Colonic mucosa (tissue), 4 donors: ENCODE data around the gene KRT26. TPM values are rescaled to one million over a fixed set of nuclear protein-coding genes. Genes with fewer than 3 reads are reported as not detected.

Experiments
- DNase-seq: peaks from one replicate; pipeline ENCODE4 v3.0.0-alpha.2; 2020
- H3K27ac ChIP-seq: fragments of 200-600 bp; one replicate; pipeline ENCODE4 v1.8.0; 2021
- H3K27me3 ChIP-seq: fragments of 200-600 bp; one replicate; pipeline ENCODE4 v1.8.0; 2021
- H3K36me3 ChIP-seq: fragments of 200-600 bp; one replicate; pipeline ENCODE4 v1.8.0; 2021
- H3K4me1 ChIP-seq: fragments of 200-600 bp; one replicate; pipeline ENCODE4 v1.8.0; 2021; ENCODE audit warnings: mild to moderate bottlenecking
- H3K4me3 ChIP-seq: fragments of 200-600 bp; one replicate; pipeline ENCODE4 v1.8.0; 2021
- H3K9ac ChIP-seq, 2 donors: one replicate each; pipeline ENCODE4 v1.7.0; 2013; ENCODE audit warnings: control low read depth in 2 of 2, low read depth in 2 of 2, low read length in 2 of 2
- H3K9me3 ChIP-seq: fragments of 200-600 bp; one replicate; pipeline ENCODE4 v1.8.0; 2021
- intact Hi-C: fragments of 100-400 bp; cut with DNase I; formaldehyde crosslinking; loops from one replicate; pipeline ENCODE4 v1.14.1; 2022
- total RNA-seq, 2 donors: library from RNA; stranded (reverse); fragmentation: NEBNext Ultra II Directional in 1 of 2; extraction: Animal tissue kit (Norgen Biotek cat#: 25700) in 1 of 2; gene quantifications; one replicate each; pipeline ENCODE4 v1.2.1, GENCODE V29; 2021
- TF ChIP-seq, protein P1 (sequence below): fragments of 200-600 bp; IDR thresholded peaks from one replicate; pipeline ENCODE4 v1.8.0; 2022; ENCODE audit warnings: antibody characterized with exemption, mild to moderate bottlenecking
- donor health status: healthy.
- donor health status: DM: no; HTN: no; CAD: no.
- donor health status: DM: no; HTN: no; CAD: no.

The KRT26 gene
- total RNA-seq, 2 donors from 2014 or later = not detected

DNA sequence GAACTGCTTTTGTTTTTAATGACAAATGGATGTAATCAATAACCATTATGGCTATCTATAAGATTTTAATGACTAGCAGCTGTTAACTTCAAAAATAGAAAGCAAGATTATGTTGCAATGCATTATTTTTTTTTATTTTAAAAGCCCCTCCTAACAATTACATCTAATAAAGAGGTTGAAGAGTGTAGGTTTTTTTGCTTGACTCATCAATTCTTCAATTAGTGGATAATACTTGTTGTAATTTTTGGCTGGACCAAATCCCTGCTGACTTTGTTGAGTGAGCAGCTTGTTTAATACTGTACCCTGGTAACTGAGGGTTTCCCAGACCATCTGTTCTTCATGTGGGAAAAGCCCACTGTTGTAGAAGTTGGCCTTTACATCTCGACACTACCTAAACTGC, 41.0 kb downstream of the KRT26 start:
- TF ChIP-seq, protein P1, sequence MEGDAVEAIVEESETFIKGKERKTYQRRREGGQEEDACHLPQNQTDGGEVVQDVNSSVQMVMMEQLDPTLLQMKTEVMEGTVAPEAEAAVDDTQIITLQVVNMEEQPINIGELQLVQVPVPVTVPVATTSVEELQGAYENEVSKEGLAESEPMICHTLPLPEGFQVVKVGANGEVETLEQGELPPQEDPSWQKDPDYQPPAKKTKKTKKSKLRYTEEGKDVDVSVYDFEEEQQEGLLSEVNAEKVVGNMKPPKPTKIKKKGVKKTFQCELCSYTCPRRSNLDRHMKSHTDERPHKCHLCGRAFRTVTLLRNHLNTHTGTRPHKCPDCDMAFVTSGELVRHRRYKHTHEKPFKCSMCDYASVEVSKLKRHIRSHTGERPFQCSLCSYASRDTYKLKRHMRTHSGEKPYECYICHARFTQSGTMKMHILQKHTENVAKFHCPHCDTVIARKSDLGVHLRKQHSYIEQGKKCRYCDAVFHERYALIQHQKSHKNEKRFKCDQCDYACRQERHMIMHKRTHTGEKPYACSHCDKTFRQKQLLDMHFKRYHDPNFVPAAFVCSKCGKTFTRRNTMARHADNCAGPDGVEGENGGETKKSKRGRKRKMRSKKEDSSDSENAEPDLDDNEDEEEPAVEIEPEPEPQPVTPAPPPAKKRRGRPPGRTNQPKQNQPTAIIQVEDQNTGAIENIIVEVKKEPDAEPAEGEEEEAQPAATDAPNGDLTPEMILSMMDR = no peak
- Histone ChIP-seq H3K9ac (no peak overlapping the region), H3K4me3 (no peak overlapping the region), H3K4me1 (no peaks in the 10 kb centered on the region), H3K9me3 (no peaks in the 10 kb centered on the region), H3K36me3 (no peaks in the 10 kb centered on the region), H3K27me3 (no peaks in the 10 kb centered on the region), H3K27ac (no peak overlapping the region)
- intact Hi-C loops = no loop called here
- DNase-seq = no peak

DNA sequence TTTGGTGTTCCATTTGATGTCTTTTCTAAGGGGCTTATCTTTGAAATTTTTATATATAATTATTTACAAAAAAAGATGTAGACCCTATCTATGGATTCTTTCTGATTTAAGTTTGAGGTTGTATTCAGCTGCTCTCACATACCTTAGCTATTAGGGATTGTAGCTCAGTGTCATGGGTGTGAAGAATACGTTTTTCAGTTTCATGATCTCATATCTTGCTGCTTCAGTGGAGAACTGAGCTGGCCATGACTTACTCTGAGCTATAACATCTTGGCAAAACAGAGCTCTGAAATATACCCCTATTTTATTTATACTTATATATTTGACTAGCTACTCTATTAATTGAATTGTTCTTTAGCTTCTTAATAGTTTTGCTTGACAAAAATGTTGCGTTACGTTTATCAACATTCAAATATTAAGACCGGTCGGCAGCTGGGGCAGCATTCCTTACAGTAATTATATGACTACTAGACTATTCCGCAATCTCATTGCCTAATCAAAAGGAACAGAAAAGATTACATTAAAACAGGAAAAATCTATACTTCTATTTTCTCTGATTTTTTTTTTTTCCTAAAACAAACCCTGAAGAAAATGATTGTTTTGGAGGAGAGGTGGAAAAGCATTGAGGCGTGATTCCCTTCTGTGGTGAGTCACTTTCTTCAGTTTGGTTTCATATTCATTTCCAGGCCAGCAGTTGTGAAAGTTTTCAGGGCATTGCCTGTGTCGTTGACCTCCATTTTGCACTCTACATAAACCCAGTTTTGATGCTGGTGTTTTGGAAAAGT, 44.4 kb downstream of the KRT26 start:
- Histone ChIP-seq H3K9ac (no peak overlapping the region), H3K36me3 (no peaks in the 10 kb centered on the region), H3K4me1 (no peaks in the 10 kb centered on the region), H3K27me3 (no peaks in the 10 kb centered on the region), H3K9me3 (no peaks in the 10 kb centered on the region), H3K4me3 (no peak overlapping the region), H3K27ac (no peak overlapping the region)
- intact Hi-C loops = loop anchor here (10.0 kb wide), 1 partner anchor 103 kb away; no protein-coding TSS in a partner anchor
- TF ChIP-seq, protein P1 = no peak
- DNase-seq = no peak

DNA sequence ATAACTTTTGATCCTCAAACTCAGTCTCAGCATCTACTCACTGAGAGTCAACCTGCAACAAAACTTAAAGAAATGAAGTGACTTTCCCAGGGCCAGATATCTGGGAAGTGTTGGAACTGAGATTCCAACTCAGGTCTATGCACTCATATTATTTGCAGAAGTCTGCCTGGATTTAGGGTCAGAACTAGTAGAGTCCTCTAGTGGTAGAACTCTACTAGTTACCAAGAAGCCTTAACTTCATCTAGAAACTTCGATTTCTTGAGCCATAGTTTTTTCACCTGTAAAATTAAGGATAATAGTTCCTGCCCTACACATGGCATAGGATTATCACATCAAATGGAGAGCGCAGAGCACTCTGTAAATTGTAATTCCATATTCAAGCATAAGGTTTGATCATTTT, 45.1 kb downstream of the KRT26 start:
- TF ChIP-seq, protein P1 = no peak
- Histone ChIP-seq H3K4me3 (no peak overlapping the region), H3K9ac (no peak overlapping the region), H3K4me1 (no peaks in the 10 kb centered on the region), H3K36me3 (no peaks in the 10 kb centered on the region), H3K27me3 (no peaks in the 10 kb centered on the region), H3K9me3 (no peaks in the 10 kb centered on the region), H3K27ac (no peak overlapping the region)
- DNase-seq = no peak
- intact Hi-C loops = loop anchor here (10.0 kb wide), 1 partner anchor 102 kb away; no protein-coding TSS in a partner anchor

DNA sequence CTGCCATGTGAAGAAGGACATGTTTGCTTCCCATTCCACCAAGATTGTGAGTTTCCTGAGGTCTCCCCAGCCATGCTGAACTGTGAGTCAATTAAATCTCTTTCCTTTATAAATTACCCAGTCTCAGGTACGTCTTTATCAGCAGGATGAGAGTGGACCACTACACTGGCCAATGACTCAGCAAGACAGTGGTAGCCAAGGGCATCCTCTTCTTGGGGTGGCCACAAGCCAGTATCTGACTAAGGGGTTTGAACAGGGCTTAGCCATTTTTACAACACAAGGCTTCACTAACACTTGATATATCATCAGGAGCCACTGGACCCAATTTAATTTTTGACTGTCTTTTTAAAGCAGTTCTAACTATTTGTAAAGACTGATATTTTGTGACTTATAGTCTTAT, 47.3 kb downstream of the KRT26 start:
- intact Hi-C loops = loop anchor here (10.0 kb wide), 1 partner anchor 100 kb away; no protein-coding TSS in a partner anchor
- H3K4me3 ChIP-seq = no peak overlapping the region
- no peak for DNase-seq
- no peaks in the 10 kb centered on the region for H3K27me3 ChIP-seq
- no peak overlapping the region for H3K27ac ChIP-seq
- H3K4me1 ChIP-seq = no peaks in the 10 kb centered on the region
- no peaks in the 10 kb centered on the region for H3K9me3 ChIP-seq
- TF ChIP-seq, protein P1 = no peak
- H3K9ac ChIP-seq = no peak overlapping the region
- H3K36me3 ChIP-seq = no peaks in the 10 kb centered on the region

DNA sequence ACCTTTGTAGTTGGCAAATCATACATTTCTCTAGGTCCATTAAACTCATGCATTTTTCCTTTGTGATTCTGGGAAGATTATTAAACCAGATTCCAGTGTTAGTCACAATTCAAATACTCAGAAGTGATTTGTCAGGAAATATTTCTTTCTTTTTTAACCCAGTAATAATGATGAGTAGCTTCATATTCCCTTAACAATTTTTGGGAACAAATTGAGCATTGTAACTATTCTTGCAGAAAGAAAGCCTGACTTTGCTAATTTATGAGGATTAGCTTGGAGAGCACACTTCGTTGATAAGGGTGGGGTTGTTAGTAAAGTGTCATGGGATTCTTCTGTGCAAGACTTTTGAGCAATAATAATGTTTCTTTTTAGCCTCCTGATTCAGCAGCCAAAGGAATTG, 49.8 kb downstream of the KRT26 start:
- Histone ChIP-seq H3K27me3 (no peaks in the 10 kb centered on the region), H3K9ac (no peak overlapping the region), H3K27ac (no peak overlapping the region), H3K4me3 (no peak overlapping the region), H3K36me3 (no peaks in the 10 kb centered on the region), H3K9me3 (no peaks in the 10 kb centered on the region), H3K4me1 (no peaks in the 10 kb centered on the region)
- no peak for DNase-seq
- TF ChIP-seq, protein P1 = no peak
- intact Hi-C loops = loop anchor here (10.0 kb wide), 1 partner anchor 97 kb away; no protein-coding TSS in a partner anchor
